OCI-LY7 (cell line): ENCODE measurements around the gene FAM169A.

Experiments
- EZH2phosphoT487 ChIP-seq: fragments of 200-600 bp; sonication (generic); IDR thresholded peaks from 2 replicates; pipeline ENCODE4 v1.6.1; 2018; ENCODE audit warnings: low read depth, borderline replicate concordance, mild to moderate bottlenecking, mixed run types, antibody characterized with exemption, low read length, moderate library complexity, mixed read lengths
- TF ChIP-seq, protein P1 (sequence below): fragments of 200-600 bp; sonication (generic); conservative IDR thresholded peaks from 2 replicates; pipeline ENCODE4 v1.5.1; 2014; ENCODE audit warnings: mild to moderate bottlenecking, antibody characterized with exemption, low read length, moderate library complexity, mixed read lengths

DNA sequence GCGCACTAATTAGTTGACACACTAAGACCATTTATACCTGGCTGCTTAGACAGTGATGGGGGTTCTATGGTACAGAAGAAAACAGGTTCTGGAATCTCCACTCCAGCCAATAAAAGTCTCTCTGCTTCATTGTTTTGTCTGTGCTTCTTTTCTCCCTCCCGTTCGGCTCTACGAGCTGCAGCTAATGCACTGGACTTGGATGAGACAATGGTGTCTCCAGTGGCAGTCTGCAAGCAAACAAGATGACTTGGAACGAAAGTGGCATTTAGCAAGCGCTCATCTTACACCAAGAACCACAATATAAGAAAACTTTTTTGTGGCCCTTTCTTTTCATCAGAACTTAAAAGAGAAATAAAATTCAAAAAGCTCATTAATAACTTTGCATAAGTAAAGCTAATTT lies 129.4 kb downstream of the FAM169A start:
- TF ChIP-seq, protein P1, sequence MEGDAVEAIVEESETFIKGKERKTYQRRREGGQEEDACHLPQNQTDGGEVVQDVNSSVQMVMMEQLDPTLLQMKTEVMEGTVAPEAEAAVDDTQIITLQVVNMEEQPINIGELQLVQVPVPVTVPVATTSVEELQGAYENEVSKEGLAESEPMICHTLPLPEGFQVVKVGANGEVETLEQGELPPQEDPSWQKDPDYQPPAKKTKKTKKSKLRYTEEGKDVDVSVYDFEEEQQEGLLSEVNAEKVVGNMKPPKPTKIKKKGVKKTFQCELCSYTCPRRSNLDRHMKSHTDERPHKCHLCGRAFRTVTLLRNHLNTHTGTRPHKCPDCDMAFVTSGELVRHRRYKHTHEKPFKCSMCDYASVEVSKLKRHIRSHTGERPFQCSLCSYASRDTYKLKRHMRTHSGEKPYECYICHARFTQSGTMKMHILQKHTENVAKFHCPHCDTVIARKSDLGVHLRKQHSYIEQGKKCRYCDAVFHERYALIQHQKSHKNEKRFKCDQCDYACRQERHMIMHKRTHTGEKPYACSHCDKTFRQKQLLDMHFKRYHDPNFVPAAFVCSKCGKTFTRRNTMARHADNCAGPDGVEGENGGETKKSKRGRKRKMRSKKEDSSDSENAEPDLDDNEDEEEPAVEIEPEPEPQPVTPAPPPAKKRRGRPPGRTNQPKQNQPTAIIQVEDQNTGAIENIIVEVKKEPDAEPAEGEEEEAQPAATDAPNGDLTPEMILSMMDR, result no peak
- TF ChIP-seq EZH2phosphoT487, result no peak
